Stomach (tissue), 4 donors: ENCODE measurements around the gene APOL1.

Experiments used
- CTCF ChIP-seq, 7 experiments: fragments of 450-650 bp in 4 of 7; fragments of 200-600 bp in 3 of 7; sonication (generic) in 3 of 7; IDR thresholded peaks; one replicate each; pipeline ENCODE4 v1.5.1; 2016 to 2019; ENCODE audit warnings: antibody characterized with exemption in 7 of 7, control low read depth in 2 of 7, mild to moderate bottlenecking in 1 of 7
- EP300 ChIP-seq: sonication (generic); formaldehyde crosslinking; IDR thresholded peaks from one replicate; pipeline ENCODE4 v1.6.1; 2017; ENCODE audit warnings: antibody characterized with exemption
- POLR2A ChIP-seq, 4 donors: fragments of 450-650 bp; IDR thresholded peaks; one replicate each; pipeline ENCODE4 v1.6.1; 2016; ENCODE audit warnings: antibody characterized with exemption in 4 of 4, control low read depth in 2 of 4, mild to moderate bottlenecking in 1 of 4, moderate library complexity in 1 of 4
- POLR2AphosphoS5 ChIP-seq, 3 donors: sonication (generic); formaldehyde crosslinking; IDR thresholded peaks; one replicate each; pipeline ENCODE4 v1.6.1; 2016; ENCODE audit warnings: antibody characterized with exemption in 3 of 3

- no peak for TF ChIP-seq CTCF (IDR thresholded peaks at IDR 0.05)
- TF ChIP-seq POLR2A (IDR thresholded peaks at IDR 0.05): no peak
- no peak for TF ChIP-seq EP300
- no peak for TF ChIP-seq POLR2AphosphoS5 (IDR thresholded peaks at IDR 0.05)
Observed at GRCh38 chr22:36294801-36295200, 41.9 kb downstream of the APOL1 start.
